ENCODE results near the gene HECA. TPM values are rescaled to one million over a fixed set of nuclear protein-coding genes. Genes with fewer than 3 reads are reported as not detected.
A peak's percentile ranks its signal among the peaks of the same experiment; 100 is the strongest.

HECA gene
- total and polyA plus RNA-seq, 10 of the 15 experiments (the other 5 are each of a cell fraction or from before 2014, with no cell fraction given): 0.52 to 7.2 (median 2.7) TPM

DNA sequence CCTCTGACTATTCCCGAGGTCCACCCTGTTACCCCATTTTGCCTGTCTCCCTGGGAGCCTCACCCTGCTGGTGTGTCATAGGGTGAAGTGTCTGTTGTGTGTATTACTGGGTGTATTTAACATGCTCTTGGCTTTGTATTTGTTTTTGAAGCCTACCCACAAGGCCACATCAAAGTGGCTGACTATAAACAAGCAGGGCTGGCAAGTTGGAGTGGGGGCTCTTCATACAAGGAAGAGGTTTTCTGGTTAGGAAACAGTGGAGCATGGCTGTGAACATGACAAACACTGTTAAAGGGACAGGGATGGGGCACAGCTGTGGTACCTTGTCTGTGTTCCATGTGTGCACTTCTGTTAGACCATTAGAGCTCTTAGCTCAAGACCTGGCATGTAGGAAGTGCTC lies 26.3 kb downstream of the HECA start:
- H3K36me3 ChIP-seq (ENCODE audit: control insufficient read depth in 2 of 2, insufficient read depth in 2 of 2, low read length in 1 of 2): peaks cover 0 to under 1% of the 10 kb centered on the region in 2 experiments; a peak in 1 of 4 replicates
- no peak overlapping the region for H3K4me3 ChIP-seq
- intact Hi-C loops (cut with micrococcal nuclease; ENCODE audit: unreplicated experiment): loop anchor here (1.0 to 5.0 kb wide), 3 partner anchors 11 to 131 kb away; partner anchors contain the start of gene TXLNB
- CTCF ChIA-PET: interaction anchor here (0.6 kb wide), 1 partner anchor 1587 kb away, joined by 3 read pairs; no protein-coding TSS in a partner anchor
- SMC1A ChIA-PET (ENCODE audit: uncharacterized antibody, unreplicated experiment): interaction anchor here (0.6 to 1.9 kb wide), 5 partner anchors 24 to 218 kb away, joined by 3 to 12 read pairs (median 4); no protein-coding TSS in a partner anchor
- no peaks in the 10 kb centered on the region for H3K79me2 ChIP-seq (ENCODE audit: control insufficient read depth, insufficient read depth, low read length)
- DNase-seq (ENCODE audit: low read depth, low spot score) (no peak), FAIRE-seq (no peak), ATAC-seq (peak; percentile 48)
- POLR2A ChIA-PET: interaction anchor here (0.6 to 1.9 kb wide), 2 partner anchors 13 to 160 kb away, joined by 3 to 6 read pairs; no protein-coding TSS in a partner anchor
- BruUV-seq (replicated peaks): no TSS peak
- peak overlapping the region; percentile 69 for H3K4me2 ChIP-seq (ENCODE audit: control insufficient read depth, insufficient read depth)
- H3K27me3 ChIP-seq (replicated peaks in 1 of 2; ENCODE audit: control insufficient read depth in 2 of 2, insufficient read depth in 2 of 2, low read length in 1 of 2): no peaks in the 10 kb centered on the region
- H3K27ac ChIP-seq (ENCODE audit: control insufficient read depth, insufficient read depth): peak overlapping the region; percentile 48
- H3K9ac ChIP-seq (ENCODE audit: control insufficient read depth, insufficient read depth, low read length): no peak overlapping the region
- peaks cover 19% of the 10 kb centered on the region for H3K4me1 ChIP-seq (ENCODE audit: control insufficient read depth, insufficient read depth, low read length)
- TF ChIP-seq RUNX3 (IDR thresholded peaks at IDR 0.05; ENCODE audit: low read length) (peak; percentile 66; the same call in 1 of the 2 replicates), TCF7 (IDR thresholded peaks at IDR 0.05; ENCODE audit: borderline replicate concordance) (peak; percentile 86; the same call in 1 of the 2 replicates), CHD4 (IDR thresholded peaks at IDR 0.05) (no peak), CEBPB (IDR thresholded peaks at IDR 0.05; ENCODE audit: borderline replicate concordance in 1 of 2, low read depth in 2 of 2, low read length in 2 of 2) (no peak), SP1 (IDR thresholded peaks at IDR 0.05; ENCODE audit: low read depth, low read length) (no peak), LARP7 (IDR thresholded peaks at IDR 0.05) (no peak), RFX5 (IDR thresholded peaks at IDR 0.05; ENCODE audit: low read depth, low read length) (no peak), JUND (IDR thresholded peaks at IDR 0.05; ENCODE audit: low read depth, low read length) (no peak), ETV6 (conservative IDR thresholded peaks at IDR 0.05 in 1 of 2, IDR thresholded peaks at IDR 0.05 in 1 of 2; ENCODE audit: borderline replicate concordance in 1 of 2, low read depth in 1 of 2) (no peak), DPF2 (IDR thresholded peaks at IDR 0.05) (no peak)
- TF ChIP-seq, protein P1, sequence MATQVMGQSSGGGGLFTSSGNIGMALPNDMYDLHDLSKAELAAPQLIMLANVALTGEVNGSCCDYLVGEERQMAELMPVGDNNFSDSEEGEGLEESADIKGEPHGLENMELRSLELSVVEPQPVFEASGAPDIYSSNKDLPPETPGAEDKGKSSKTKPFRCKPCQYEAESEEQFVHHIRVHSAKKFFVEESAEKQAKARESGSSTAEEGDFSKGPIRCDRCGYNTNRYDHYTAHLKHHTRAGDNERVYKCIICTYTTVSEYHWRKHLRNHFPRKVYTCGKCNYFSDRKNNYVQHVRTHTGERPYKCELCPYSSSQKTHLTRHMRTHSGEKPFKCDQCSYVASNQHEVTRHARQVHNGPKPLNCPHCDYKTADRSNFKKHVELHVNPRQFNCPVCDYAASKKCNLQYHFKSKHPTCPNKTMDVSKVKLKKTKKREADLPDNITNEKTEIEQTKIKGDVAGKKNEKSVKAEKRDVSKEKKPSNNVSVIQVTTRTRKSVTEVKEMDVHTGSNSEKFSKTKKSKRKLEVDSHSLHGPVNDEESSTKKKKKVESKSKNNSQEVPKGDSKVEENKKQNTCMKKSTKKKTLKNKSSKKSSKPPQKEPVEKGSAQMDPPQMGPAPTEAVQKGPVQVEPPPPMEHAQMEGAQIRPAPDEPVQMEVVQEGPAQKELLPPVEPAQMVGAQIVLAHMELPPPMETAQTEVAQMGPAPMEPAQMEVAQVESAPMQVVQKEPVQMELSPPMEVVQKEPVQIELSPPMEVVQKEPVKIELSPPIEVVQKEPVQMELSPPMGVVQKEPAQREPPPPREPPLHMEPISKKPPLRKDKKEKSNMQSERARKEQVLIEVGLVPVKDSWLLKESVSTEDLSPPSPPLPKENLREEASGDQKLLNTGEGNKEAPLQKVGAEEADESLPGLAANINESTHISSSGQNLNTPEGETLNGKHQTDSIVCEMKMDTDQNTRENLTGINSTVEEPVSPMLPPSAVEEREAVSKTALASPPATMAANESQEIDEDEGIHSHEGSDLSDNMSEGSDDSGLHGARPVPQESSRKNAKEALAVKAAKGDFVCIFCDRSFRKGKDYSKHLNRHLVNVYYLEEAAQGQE (IDR thresholded peaks at IDR 0.05; ENCODE audit: low read depth, low read length): no peak
- TF ChIP-seq, protein P2, sequence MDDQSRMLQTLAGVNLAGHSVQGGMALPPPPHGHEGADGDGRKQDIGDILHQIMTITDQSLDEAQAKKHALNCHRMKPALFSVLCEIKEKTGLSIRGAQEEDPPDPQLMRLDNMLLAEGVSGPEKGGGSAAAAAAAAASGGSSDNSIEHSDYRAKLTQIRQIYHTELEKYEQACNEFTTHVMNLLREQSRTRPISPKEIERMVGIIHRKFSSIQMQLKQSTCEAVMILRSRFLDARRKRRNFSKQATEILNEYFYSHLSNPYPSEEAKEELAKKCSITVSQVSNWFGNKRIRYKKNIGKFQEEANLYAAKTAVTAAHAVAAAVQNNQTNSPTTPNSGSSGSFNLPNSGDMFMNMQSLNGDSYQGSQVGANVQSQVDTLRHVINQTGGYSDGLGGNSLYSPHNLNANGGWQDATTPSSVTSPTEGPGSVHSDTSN (IDR thresholded peaks at IDR 0.05; ENCODE audit: insufficient replicate concordance, low read depth, low read length): no peak
- RAD21 ChIA-PET (ENCODE audit: unreplicated experiment): interaction anchor here (0.7 to 1.5 kb wide), 4 partner anchors 22 to 204 kb away, joined by 3 to 5 read pairs (median 4); no protein-coding TSS in a partner anchor
- H3K9me3 ChIP-seq (replicated peaks; ENCODE audit: control insufficient read depth, insufficient read depth, low read length): no peaks in the 10 kb centered on the region
- WGBS (ENCODE audit: insufficient coverage, insufficient replicate concordance, low lambda C conversion rate, missing lambda C conversion rate): 0% methylated on average over 1 of the region's 1 CpG
- no peaks in the 10 kb centered on the region for H4K20me1 ChIP-seq (ENCODE audit: control insufficient read depth, insufficient read depth)
- in situ Hi-C loops (cut with MboI): no loop called here
- no peak overlapping the region for H2AFZ ChIP-seq (ENCODE audit: control insufficient read depth, low read depth, low read length)
